ENCODE data around the gene AWAT1.
"Not testable (repeated sequence)": the region's sequence is repeated elsewhere in the genome, so short reads cannot be mapped to it uniquely, and the experiment has no call there.

AWAT1 gene

DNA sequence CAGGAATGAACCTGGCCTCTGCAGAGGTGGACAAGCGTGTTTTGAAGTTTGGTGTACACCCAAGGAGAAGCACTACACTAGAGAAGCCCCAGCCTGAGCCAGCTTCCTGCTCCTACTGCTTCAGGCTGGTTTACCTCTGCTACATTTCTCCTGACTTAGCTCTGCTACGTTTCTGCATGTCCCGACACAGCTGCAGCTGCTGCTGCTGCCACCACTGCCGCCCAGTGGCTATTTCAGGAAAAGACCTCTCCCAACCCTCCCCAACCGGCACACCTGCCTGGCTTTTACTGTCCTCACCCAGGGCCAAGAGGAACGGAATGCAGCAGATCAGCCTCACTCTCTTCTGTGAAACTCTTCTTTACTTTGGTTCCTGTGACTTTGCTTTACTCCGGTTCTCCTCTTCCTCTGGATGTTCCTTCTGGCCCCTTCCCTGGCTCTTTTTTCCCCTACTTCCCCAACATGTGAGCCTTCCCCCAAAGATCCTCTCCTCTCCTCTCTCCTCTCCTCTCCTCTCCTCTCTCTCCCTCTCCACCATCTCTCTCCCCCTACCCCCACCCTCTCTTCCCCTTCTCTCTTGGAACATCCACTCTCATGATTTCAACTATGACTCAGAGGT, 28.6 kb downstream of the AWAT1 start:
- peak; percentile 26 for DNase-seq (ENCODE audit: low spot score)

DNA sequence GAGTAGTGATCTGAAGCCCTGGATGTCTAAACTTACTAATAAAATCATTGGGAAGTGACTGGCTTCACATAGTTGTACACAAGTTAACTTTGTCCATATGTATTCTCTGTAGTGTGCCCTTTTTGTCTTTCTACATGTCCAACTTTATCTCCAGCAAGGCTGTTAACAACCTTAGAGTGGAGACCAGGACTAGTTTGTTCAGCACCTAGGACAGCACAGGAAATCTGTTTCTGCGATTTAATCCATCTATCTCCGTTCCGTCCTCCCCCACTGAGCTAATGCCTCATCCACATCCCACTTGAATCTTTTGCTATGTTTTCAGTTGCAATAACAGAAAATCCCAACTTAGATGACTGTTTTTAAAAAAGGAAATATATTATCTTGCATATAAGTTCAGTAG, 30.3 kb downstream of the AWAT1 start:
- no peak for DNase-seq (ENCODE audit: low spot score)

DNA sequence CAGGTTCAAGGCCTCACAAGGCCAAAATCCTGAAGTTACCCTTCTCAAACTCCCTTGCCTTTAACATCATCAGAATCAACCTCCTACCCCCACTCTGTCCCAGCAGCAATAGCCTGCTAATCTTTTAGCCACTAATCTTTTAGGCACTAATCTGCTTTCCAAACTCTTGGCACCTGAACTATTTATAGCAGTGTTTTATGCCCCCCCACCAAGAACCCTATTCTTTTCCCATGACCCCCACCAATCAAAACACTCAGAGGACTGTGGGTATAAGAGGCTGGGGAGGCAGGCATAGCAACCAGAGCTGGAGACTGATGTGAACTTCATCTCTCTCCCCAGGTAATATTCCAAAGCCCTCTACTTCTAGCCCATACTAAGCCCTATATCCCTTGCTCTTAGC, 33.6 kb downstream of the AWAT1 start, which contains the start of gene ARR3:
TSS of gene ARR3 (plus strand) at position 301 of the 400 bp plus-strand sequence. CDS start 1,052 bp downstream, outside the sequence.
- DNase-seq (ENCODE audit: low spot score): no peak

DNA sequence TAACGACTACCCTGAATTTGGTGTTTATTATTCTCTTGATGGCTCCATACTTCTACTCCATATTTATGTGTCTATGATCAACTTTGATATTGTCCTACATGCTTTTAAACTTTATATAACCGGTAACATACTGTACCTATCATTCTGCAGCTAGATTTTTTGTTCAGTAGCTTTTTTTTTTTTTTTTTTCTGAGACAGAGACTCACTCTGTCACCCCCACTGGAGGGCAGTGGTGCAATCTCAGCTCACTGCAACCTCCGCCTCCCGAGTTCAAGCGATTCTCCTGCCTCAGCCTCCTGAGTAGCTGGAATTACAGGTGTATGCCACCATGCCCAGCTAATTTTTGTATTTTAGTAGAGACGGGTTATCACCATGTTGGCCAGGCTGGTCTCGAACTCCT, 39.6 kb downstream of the AWAT1 start:
- not testable (repeated sequence) for DNase-seq (ENCODE audit: low spot score)

- no peak for DNase-seq (ENCODE audit: low spot score)
Measured at GRCh38 chrX:70279081-70279480, 44.6 kb downstream of the AWAT1 start.

- no peak for DNase-seq (ENCODE audit: low spot score)
Measured at GRCh38 chrX:70280573-70280972, 46.1 kb downstream of the AWAT1 start.

- no peak for DNase-seq (ENCODE audit: low spot score)
Measured at GRCh38 chrX:70281951-70282350, 47.5 kb downstream of the AWAT1 start, which contains the start of gene RAB41. TSS of gene RAB41 (plus strand) at chrX:70282172. CDS start at chrX:70282218, 46 bp downstream.

DNA sequence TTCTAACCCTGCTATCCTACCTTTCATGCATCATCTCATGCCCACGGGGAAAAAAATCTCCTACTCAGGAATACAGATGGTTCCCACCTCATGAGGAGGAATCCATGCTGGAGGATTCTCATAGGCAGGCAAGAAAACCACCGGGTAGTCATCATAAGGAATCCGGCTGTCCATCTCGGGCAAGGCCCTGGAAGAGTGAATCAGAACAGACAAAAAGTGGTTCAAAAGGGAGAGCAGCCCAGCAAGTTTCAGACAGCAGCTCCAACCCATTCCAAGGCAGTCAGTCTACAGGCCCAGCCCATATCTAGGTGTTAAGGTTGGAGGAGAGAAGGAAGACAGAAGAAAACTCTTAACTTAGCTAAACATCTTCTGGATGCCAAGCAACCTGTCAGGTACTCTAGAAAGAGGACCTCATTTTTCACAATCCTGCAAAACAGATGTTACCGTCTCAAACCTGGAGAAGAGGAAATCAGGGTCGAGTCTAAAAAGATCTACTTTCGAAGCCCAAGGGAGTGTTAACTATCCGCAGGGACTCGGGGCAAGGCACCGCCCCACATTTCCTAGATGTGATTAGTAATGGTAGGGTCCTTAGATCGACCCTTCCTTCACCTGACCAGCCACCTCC, 54.8 kb downstream of the AWAT1 start:
- no peak for DNase-seq (ENCODE audit: low spot score)
